Natural killer cell (primary cell): ENCODE measurements around the gene TNS3. TPM values are rescaled to one million over a fixed set of nuclear protein-coding genes. Genes with fewer than 3 reads are reported as not detected.

Source experiments
- ATAC-seq, 3 donors: fragments of 150-1000 bp in 2 of 3; fragments of 200-7000 bp in 1 of 3; cut with Tn5 transposase; 1 replicate in 1 of 3; 2 replicates in 2 of 3; pipeline ENCODE4 v1.10.0; 2021; ENCODE audit warnings: mild to moderate bottlenecking in 2 of 3, moderate library complexity in 2 of 3
- DNase-seq, 2 donors: peaks; one replicate each; pipeline versions ENCODE4 v3.0.0 to v3.0.0-alpha.2; 2013 to 2021; ENCODE audit warnings: mixed read lengths in 1 of 2
- H3K27ac ChIP-seq: one replicate; pipeline ENCODE4 v1.5.1; 2013; ENCODE audit warnings: mild to moderate bottlenecking, low read length
- H3K27me3 ChIP-seq: one replicate; pipeline ENCODE4 v1.6.1; 2013; ENCODE audit warnings: low read length; ENCODE audit not compliant: control insufficient read depth, insufficient read depth
- H3K36me3 ChIP-seq: one replicate; pipeline ENCODE4 v1.6.1; 2013; ENCODE audit warnings: low read length; ENCODE audit not compliant: control insufficient read depth, insufficient read depth
- H3K4me1 ChIP-seq: one replicate; pipeline ENCODE4 v1.6.1; 2013; ENCODE audit warnings: low read length; ENCODE audit not compliant: control insufficient read depth, insufficient read depth
- H3K4me3 ChIP-seq: one replicate; pipeline ENCODE4 v1.5.1; 2013; ENCODE audit warnings: low read length
- H3K9me3 ChIP-seq: one replicate; pipeline ENCODE4 v1.6.1; 2013; ENCODE audit warnings: low read length; ENCODE audit not compliant: control insufficient read depth, insufficient read depth
- H3K27ac Mint-ChIP-seq, 2 donors: one replicate each; pipeline ENCODE4 v1.8.0; 2022; ENCODE audit warnings: mild to moderate bottlenecking in 2 of 2, mixed read lengths in 2 of 2, moderate library complexity in 1 of 2
- H3K27me3 Mint-ChIP-seq, 2 donors: one replicate each; pipeline ENCODE4 v1.8.0; 2022; ENCODE audit warnings: low read depth in 2 of 2, mixed read lengths in 2 of 2
- H3K36me3 Mint-ChIP-seq: one replicate; pipeline ENCODE4 v1.8.0; 2022; ENCODE audit warnings: mixed read lengths
- H3K4me1 Mint-ChIP-seq, 2 donors: one replicate each; pipeline ENCODE4 v1.8.0; 2022; ENCODE audit warnings: mixed read lengths in 2 of 2
- H3K4me3 Mint-ChIP-seq: one replicate; pipeline ENCODE4 v1.8.0; 2022; ENCODE audit warnings: mild to moderate bottlenecking, moderate library complexity, mixed read lengths
- H3K9me3 Mint-ChIP-seq, 2 donors: one replicate each; pipeline ENCODE4 v1.8.0; 2022; ENCODE audit warnings: mixed read lengths in 2 of 2
- CTCF ChIP-seq: fragments of 200-600 bp; IDR thresholded peaks from one replicate; pipeline ENCODE4 v1.8.0; 2022; ENCODE audit warnings: antibody characterized with exemption
- WGBS: methylation state at CpG from one replicate; pipeline ENCODE4 v1.1.7; 2013; ENCODE audit warnings: missing lambda C conversion rate; ENCODE audit not compliant: insufficient coverage; 5-methylcytosine and 5-hydroxymethylcytosine counted together
- intact Hi-C: fragments of 100-400 bp; cut with micrococcal nuclease; formaldehyde crosslinking; loops from one replicate; pipeline ENCODE4 v1.14.2; 2022
- total RNA-seq, 4 donors: library from RNA; stranded (reverse); fragments of 120-200 nt in 1 of 4; gene quantifications; one replicate each; pipeline versions ENCODE4 v1.2.3 to v1.2.4, GENCODE V29; 2013 to 2022

The TNS3 gene
- total RNA-seq, 3 donors from 2014 or later (not counting 1 experiment from before 2014, with no cell fraction given), result 1.6 to 3.5 (median 2.9) TPM

GRCh38 chr7:47283497-47284131, 298.3 kb downstream of the TNS3 start:
- no peak overlapping the region for H3K4me3 ChIP-seq
- Mint-ChIP-seq H3K4me3 (no peak overlapping the region), H3K36me3 (no peaks in the 10 kb centered on the region), H3K4me1 (no peaks in the 10 kb centered on the region), H3K27ac (no peak overlapping the region), H3K27me3 (no peaks in the 10 kb centered on the region), H3K9me3 (no peaks in the 10 kb centered on the region)
- H3K4me1 ChIP-seq, result no peaks in the 10 kb centered on the region
- no peak overlapping the region for H3K27ac ChIP-seq
- ATAC-seq, result no peak
- WGBS, result 92% methylated on average over 10 of the region's 10 CpGs
- H3K9me3 ChIP-seq, result no peaks in the 10 kb centered on the region
- no peak for TF ChIP-seq CTCF
- H3K27me3 ChIP-seq, result no peaks in the 10 kb centered on the region
- DNase-seq, result no peak
- H3K36me3 ChIP-seq, result no peaks in the 10 kb centered on the region
- intact Hi-C loops, result no loop called here

GRCh38 chr7:47282790-47283496, 299.0 kb downstream of the TNS3 start:
- Mint-ChIP-seq H3K36me3 (no peaks in the 10 kb centered on the region), H3K27me3 (no peaks in the 10 kb centered on the region), H3K4me3 (no peak overlapping the region), H3K27ac (no peak overlapping the region), H3K4me1 (no peaks in the 10 kb centered on the region), H3K9me3 (no peaks in the 10 kb centered on the region)
- DNase-seq (no peak), ATAC-seq (no peak)
- Histone ChIP-seq H3K27ac (no peak overlapping the region), H3K4me1 (no peaks in the 10 kb centered on the region), H3K9me3 (no peaks in the 10 kb centered on the region), H3K36me3 (no peaks in the 10 kb centered on the region), H3K27me3 (no peaks in the 10 kb centered on the region), H3K4me3 (no peak overlapping the region)
- WGBS, result 90% methylated on average over 5 of the region's 9 CpGs
- TF ChIP-seq CTCF, result no peak
- intact Hi-C loops, result no loop called here

- Mint-ChIP-seq H3K36me3 (no peaks in the 10 kb centered on the region), H3K27ac (no peak overlapping the region), H3K4me1 (no peaks in the 10 kb centered on the region), H3K9me3 (no peaks in the 10 kb centered on the region), H3K27me3 (no peaks in the 10 kb centered on the region), H3K4me3 (no peak overlapping the region)
- H3K4me1 ChIP-seq, result no peaks in the 10 kb centered on the region
- no peak overlapping the region for H3K4me3 ChIP-seq
- H3K27ac ChIP-seq, result no peak overlapping the region
- intact Hi-C loops, result no loop called here
- H3K27me3 ChIP-seq, result no peaks in the 10 kb centered on the region
- ATAC-seq (no peak), DNase-seq (no peak)
- H3K9me3 ChIP-seq, result no peaks in the 10 kb centered on the region
- TF ChIP-seq CTCF, result no peak
- H3K36me3 ChIP-seq, result no peaks in the 10 kb centered on the region
- 90% methylated on average over 7 of the region's 7 CpGs for WGBS
These were observed 299.8 kb downstream of the TNS3 start for GRCh38 chr7:47281966-47282643.
